Measurements from ENCODE around the gene NSD2. TPM values are rescaled to one million over a fixed set of nuclear protein-coding genes. Genes with fewer than 3 reads are reported as not detected.

Gene NSD2
- total RNA-seq, 1 experiment from 2014 or later: 69.0 TPM

DNA sequence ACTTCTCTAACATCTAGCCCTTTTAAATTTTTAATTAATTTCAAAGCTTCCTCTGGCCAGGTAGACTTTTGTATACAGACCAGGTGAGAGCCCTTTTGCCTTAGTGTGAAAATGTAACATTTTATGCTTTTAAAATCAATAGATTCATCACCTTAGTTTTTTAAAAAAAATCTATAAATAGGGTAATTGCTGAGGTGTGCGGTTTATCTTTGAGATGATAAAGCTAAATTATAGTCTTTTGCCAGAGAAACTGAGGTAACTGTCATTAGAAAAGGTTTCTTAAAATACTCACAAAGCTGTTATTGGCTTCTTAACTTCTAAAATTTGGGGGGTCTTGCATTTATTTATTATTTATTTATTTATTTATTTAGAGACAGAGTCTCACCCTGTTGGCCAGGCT lies 74.7 kb downstream of the NSD2 start:
- intact Hi-C loops (cut with micrococcal nuclease): no loop called here
- H3F3A ChIP-seq (ENCODE audit: low read length, unreplicated experiment): no peaks in the 10 kb centered on the region
- DNase-seq (no peak), ATAC-seq (no peak)
- peaks cover 36% of the 10 kb centered on the region for H3K36me3 ChIP-seq (ENCODE audit: low read depth, low read length)
- H3K27me3 ChIP-seq (ENCODE audit: low read length): no peaks in the 10 kb centered on the region
- no peak overlapping the region for H2AFZ ChIP-seq (ENCODE audit: low read length)
- no peak overlapping the region for H3K4me2 ChIP-seq (ENCODE audit: low read length)
- CTCF ChIA-PET: no interaction called here
- BruUV-seq (replicated peaks): no TSS peak
- peaks cover 4% of the 10 kb centered on the region for H3K4me1 ChIP-seq (ENCODE audit: insufficient read depth, low read length)
- H3K27ac ChIP-seq (ENCODE audit: low read length): no peak overlapping the region
- peaks cover under 1% of the 10 kb centered on the region; the same call in 1 of the 2 replicates for H3K79me2 ChIP-seq (ENCODE audit: low read length)
- H3K9me3 ChIP-seq (ENCODE audit: low read length): no peaks in the 10 kb centered on the region
- no peaks in the 10 kb centered on the region for H3K9me2 ChIP-seq (replicated peaks; ENCODE audit: low read length)
- no peak overlapping the region for H3K4me3 ChIP-seq (ENCODE audit: low read length)
- no peak overlapping the region for H3K9ac ChIP-seq (ENCODE audit: low read length)
- POLR2A ChIA-PET (ENCODE audit: unreplicated experiment): no interaction called here
- no peaks in the 10 kb centered on the region for H4K20me1 ChIP-seq (ENCODE audit: low read length)
- TF ChIP-seq, protein P1, sequence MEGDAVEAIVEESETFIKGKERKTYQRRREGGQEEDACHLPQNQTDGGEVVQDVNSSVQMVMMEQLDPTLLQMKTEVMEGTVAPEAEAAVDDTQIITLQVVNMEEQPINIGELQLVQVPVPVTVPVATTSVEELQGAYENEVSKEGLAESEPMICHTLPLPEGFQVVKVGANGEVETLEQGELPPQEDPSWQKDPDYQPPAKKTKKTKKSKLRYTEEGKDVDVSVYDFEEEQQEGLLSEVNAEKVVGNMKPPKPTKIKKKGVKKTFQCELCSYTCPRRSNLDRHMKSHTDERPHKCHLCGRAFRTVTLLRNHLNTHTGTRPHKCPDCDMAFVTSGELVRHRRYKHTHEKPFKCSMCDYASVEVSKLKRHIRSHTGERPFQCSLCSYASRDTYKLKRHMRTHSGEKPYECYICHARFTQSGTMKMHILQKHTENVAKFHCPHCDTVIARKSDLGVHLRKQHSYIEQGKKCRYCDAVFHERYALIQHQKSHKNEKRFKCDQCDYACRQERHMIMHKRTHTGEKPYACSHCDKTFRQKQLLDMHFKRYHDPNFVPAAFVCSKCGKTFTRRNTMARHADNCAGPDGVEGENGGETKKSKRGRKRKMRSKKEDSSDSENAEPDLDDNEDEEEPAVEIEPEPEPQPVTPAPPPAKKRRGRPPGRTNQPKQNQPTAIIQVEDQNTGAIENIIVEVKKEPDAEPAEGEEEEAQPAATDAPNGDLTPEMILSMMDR (conservative IDR thresholded peaks at IDR 0.05; ENCODE audit: low read depth, low read length): no peak
- TF ChIP-seq EZH2 (IDR thresholded peaks at IDR 0.05; ENCODE audit: low read length, unreplicated experiment) (no peak), EZH2phosphoT487 (IDR thresholded peaks at IDR 0.05; ENCODE audit: borderline replicate concordance, low read length) (no peak)

DNA sequence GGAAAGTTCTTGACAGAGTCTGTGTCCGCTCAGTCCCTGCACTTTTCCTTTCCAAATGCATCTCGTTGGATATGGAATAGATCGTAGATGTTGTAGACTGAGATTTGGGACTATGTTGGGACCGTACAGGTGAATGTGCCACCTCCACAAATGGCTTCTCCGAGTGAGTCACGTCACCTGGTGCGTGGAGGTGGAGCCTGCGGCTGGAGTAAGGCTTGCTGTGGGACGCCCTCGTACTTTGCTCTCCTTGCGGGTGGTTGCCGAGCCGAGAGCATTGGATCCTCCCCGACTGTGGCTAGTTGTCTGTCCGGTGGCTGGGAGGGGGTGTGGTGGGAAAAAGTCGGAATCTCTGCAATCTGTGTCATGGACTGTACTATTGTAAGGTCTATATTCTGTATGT lies 77.0 kb downstream of the NSD2 start:
- no peak overlapping the region for H3K27ac ChIP-seq (ENCODE audit: low read length)
- POLR2A ChIA-PET (ENCODE audit: unreplicated experiment): no interaction called here
- DNase-seq: no peak
- intact Hi-C loops (cut with micrococcal nuclease): no loop called here
- H3K4me3 ChIP-seq (ENCODE audit: low read length): no peak overlapping the region
- H3K36me3 ChIP-seq (ENCODE audit: low read depth, low read length): peaks cover 18% of the 10 kb centered on the region; the same call in 1 of the 2 replicates
- ATAC-seq: no peak
- H3K79me2 ChIP-seq (ENCODE audit: low read length): no peaks in the 10 kb centered on the region
- no peak for TF ChIP-seq EZH2phosphoT487 (IDR thresholded peaks at IDR 0.05; ENCODE audit: borderline replicate concordance, low read length)
- TF ChIP-seq EZH2 (IDR thresholded peaks at IDR 0.05; ENCODE audit: low read length, unreplicated experiment): no peak
- TF ChIP-seq, protein P1 (conservative IDR thresholded peaks at IDR 0.05; ENCODE audit: low read depth, low read length): no peak
- H3K27me3 ChIP-seq (ENCODE audit: low read length): no peaks in the 10 kb centered on the region
- no peaks in the 10 kb centered on the region for H3F3A ChIP-seq (ENCODE audit: low read length, unreplicated experiment)
- H4K20me1 ChIP-seq (ENCODE audit: low read length): no peaks in the 10 kb centered on the region
- BruUV-seq (replicated peaks): no TSS peak
- no peak overlapping the region for H3K9ac ChIP-seq (ENCODE audit: low read length)
- no peak overlapping the region for H2AFZ ChIP-seq (ENCODE audit: low read length)
- no peak overlapping the region for H3K4me2 ChIP-seq (ENCODE audit: low read length)
- no peaks in the 10 kb centered on the region for H3K4me1 ChIP-seq (ENCODE audit: insufficient read depth, low read length)
- no peaks in the 10 kb centered on the region for H3K9me2 ChIP-seq (replicated peaks; ENCODE audit: low read length)
- H3K9me3 ChIP-seq (ENCODE audit: low read length): no peaks in the 10 kb centered on the region
- CTCF ChIA-PET: interaction anchor here (0.5 kb wide), 1 partner anchor 180 kb away, joined by 5 read pairs; no protein-coding TSS in a partner anchor

DNA sequence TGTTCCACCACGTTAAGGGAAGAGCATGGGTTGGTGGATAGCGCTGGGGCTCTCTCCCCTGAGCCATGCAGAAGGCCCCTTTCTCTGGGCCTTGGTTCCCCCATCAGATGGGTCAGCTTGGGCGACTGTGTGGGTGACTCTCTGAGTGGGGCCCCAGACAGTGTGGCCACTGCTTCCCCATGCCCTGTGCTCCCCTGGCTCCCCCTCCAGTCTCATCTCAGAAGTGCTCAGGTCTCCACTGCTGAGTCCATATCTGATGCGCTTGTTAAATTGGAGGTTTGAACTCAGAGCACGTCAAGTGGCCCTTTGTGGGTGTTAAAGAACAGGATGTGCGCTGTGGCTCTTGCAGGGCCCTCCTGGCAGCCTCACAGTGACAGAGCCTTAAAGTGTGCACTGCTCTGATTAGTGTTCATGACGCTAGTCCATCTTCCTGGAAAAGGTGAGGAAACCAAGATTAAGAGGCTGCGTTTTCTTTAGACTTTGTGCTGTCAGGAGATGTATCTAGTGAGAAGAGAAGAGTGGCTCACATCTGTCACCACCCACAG lies 77.8 kb downstream of the NSD2 start:
- POLR2A ChIA-PET (ENCODE audit: unreplicated experiment): no interaction called here
- intact Hi-C loops (cut with micrococcal nuclease): no loop called here
- no peak for DNase-seq
- Histone ChIP-seq H3K79me2 (ENCODE audit: low read length) (no peaks in the 10 kb centered on the region), H3F3A (ENCODE audit: low read length, unreplicated experiment) (no peaks in the 10 kb centered on the region), H3K27me3 (ENCODE audit: low read length) (no peaks in the 10 kb centered on the region), H3K4me1 (ENCODE audit: insufficient read depth, low read length) (no peaks in the 10 kb centered on the region), H3K9me2 (replicated peaks; ENCODE audit: low read length) (no peaks in the 10 kb centered on the region), H3K9ac (ENCODE audit: low read length) (no peak overlapping the region), H3K27ac (ENCODE audit: low read length) (no peak overlapping the region), H3K9me3 (ENCODE audit: low read length) (no peaks in the 10 kb centered on the region), H3K4me2 (ENCODE audit: low read length) (no peak overlapping the region), H3K4me3 (ENCODE audit: low read length) (no peak overlapping the region), H4K20me1 (ENCODE audit: low read length) (no peaks in the 10 kb centered on the region), H3K36me3 (ENCODE audit: low read depth, low read length) (peaks cover 15% of the 10 kb centered on the region; the same call in 1 of the 2 replicates), H2AFZ (ENCODE audit: low read length) (no peak overlapping the region)
- ATAC-seq: no peak; the same call in 1 of the 2 replicates
- CTCF ChIA-PET: interaction anchor here (0.5 kb wide), 1 partner anchor 181 kb away, joined by 5 read pairs; no protein-coding TSS in a partner anchor
- BruUV-seq (replicated peaks): no TSS peak
- TF ChIP-seq EZH2phosphoT487 (IDR thresholded peaks at IDR 0.05; ENCODE audit: borderline replicate concordance, low read length): no peak
- TF ChIP-seq EZH2 (IDR thresholded peaks at IDR 0.05; ENCODE audit: low read length, unreplicated experiment): no peak
- TF ChIP-seq, protein P1 (conservative IDR thresholded peaks at IDR 0.05; ENCODE audit: low read depth, low read length): no peak
